ENCODE measurements around the gene FAIM.
"Not testable (repeated sequence)": the region's sequence is repeated elsewhere in the genome, so short reads cannot be mapped to it uniquely, and the experiment has no call there.

Gene FAIM

GRCh38 chr3:138678086-138678485, 69.5 kb downstream of the FAIM start:
- DNase-seq (ENCODE audit: extremely low read depth, insufficient read length): no peak
- Histone ChIP-seq H3K4me3 (replicated peaks; ENCODE audit: low read depth, low read length) (no peak overlapping the region), H3K36me3 (ENCODE audit: control insufficient read depth, insufficient read depth, low read length) (no peaks in the 10 kb centered on the region; the same call in 1 of the 2 replicates), H3K27me3 (replicated peaks; ENCODE audit: control insufficient read depth, insufficient read depth, low read length) (no peaks in the 10 kb centered on the region)
- no peak for TF ChIP-seq CTCF (IDR thresholded peaks at IDR 0.05; ENCODE audit: insufficient read depth, low read length, poor library complexity, severe bottlenecking)

GRCh38 chr3:138678874-138679392, 70.4 kb downstream of the FAIM start:
- no peaks in the 10 kb centered on the region for H3K27me3 ChIP-seq (replicated peaks; ENCODE audit: control insufficient read depth, insufficient read depth, low read length)
- TF ChIP-seq CTCF (IDR thresholded peaks at IDR 0.05; ENCODE audit: insufficient read depth, low read length, poor library complexity, severe bottlenecking): no peak
- H3K4me3 ChIP-seq (replicated peaks; ENCODE audit: low read depth, low read length): no peak overlapping the region
- no peak for DNase-seq (ENCODE audit: extremely low read depth, insufficient read length)
- no peaks in the 10 kb centered on the region; the same call in 1 of the 2 replicates for H3K36me3 ChIP-seq (ENCODE audit: control insufficient read depth, insufficient read depth, low read length)

- H3K36me3 ChIP-seq (ENCODE audit: control insufficient read depth, insufficient read depth, low read length); H3K4me3 ChIP-seq (replicated peaks; ENCODE audit: low read depth, low read length); DNase-seq (ENCODE audit: extremely low read depth, insufficient read length); H3K27me3 ChIP-seq (replicated peaks; ENCODE audit: control insufficient read depth, insufficient read depth, low read length): not testable (repeated sequence)
Measured at GRCh38 chr3:138680974-138681373, 72.4 kb downstream of the FAIM start.

GRCh38 chr3:138681463-138682220, 73.1 kb downstream of the FAIM start:
- H3K27me3 ChIP-seq (replicated peaks; ENCODE audit: control insufficient read depth, insufficient read depth, low read length): no peaks in the 10 kb centered on the region
- DNase-seq (ENCODE audit: extremely low read depth, insufficient read length): no peak
- H3K36me3 ChIP-seq (ENCODE audit: control insufficient read depth, insufficient read depth, low read length): no peaks in the 10 kb centered on the region
- TF ChIP-seq CTCF (IDR thresholded peaks at IDR 0.05; ENCODE audit: insufficient read depth, low read length, poor library complexity, severe bottlenecking): no peak
- no peak overlapping the region for H3K4me3 ChIP-seq (replicated peaks; ENCODE audit: low read depth, low read length)

- Histone ChIP-seq H3K4me3 (replicated peaks; ENCODE audit: low read depth, low read length) (no peak overlapping the region), H3K36me3 (ENCODE audit: control insufficient read depth, insufficient read depth, low read length) (no peaks in the 10 kb centered on the region), H3K27me3 (replicated peaks; ENCODE audit: control insufficient read depth, insufficient read depth, low read length) (no peaks in the 10 kb centered on the region)
- DNase-seq (ENCODE audit: extremely low read depth, insufficient read length): no peak
- no peak for TF ChIP-seq CTCF (IDR thresholded peaks at IDR 0.05; ENCODE audit: insufficient read depth, low read length, poor library complexity, severe bottlenecking)
Measured at GRCh38 chr3:138682648-138683047, 74.1 kb downstream of the FAIM start.
